SW 1271 (cell line): ENCODE measurements around the gene THSD4.
"Not testable (repeated sequence)": the region's sequence is repeated elsewhere in the genome, so short reads cannot be mapped to it uniquely, and the experiment has no call there.

Source experiments
- DNase-seq, 2 experiments: peaks; one replicate each; lab custom pipeline; 2025; lab: John Stamatoyannopoulos, UW

Gene THSD4

GRCh38 chr15:71294251-71294910, 179.1 kb downstream of the THSD4 start:
- peak in 1 of 2 experiments; percentile 94 for DNase-seq

- peak; percentile 99 to 100 for DNase-seq
These were observed 179.8 kb downstream of the THSD4 start for GRCh38 chr15:71294911-71295602.

- peak; percentile 49 to 92 for DNase-seq
These were observed 180.5 kb downstream of the THSD4 start for GRCh38 chr15:71295603-71296314.

GRCh38 chr15:71296315-71296679, 181.0 kb downstream of the THSD4 start:
- DNase-seq, result no peak

- no peak for DNase-seq
These were observed 186.8 kb downstream of the THSD4 start for GRCh38 chr15:71301958-71302621.

GRCh38 chr15:71302861-71303410, 187.7 kb downstream of the THSD4 start:
- no peak for DNase-seq

- DNase-seq, result no peak
These were observed 188.7 kb downstream of the THSD4 start for GRCh38 chr15:71303977-71304376.

- no peak for DNase-seq
These were observed 189.4 kb downstream of the THSD4 start for GRCh38 chr15:71304681-71305080.

GRCh38 chr15:71306538-71306937, 191.3 kb downstream of the THSD4 start:
- no peak for DNase-seq

- no peak for DNase-seq
These were observed 197.0 kb downstream of the THSD4 start for GRCh38 chr15:71312194-71312708.

- DNase-seq, result no peak
These were observed 197.6 kb downstream of the THSD4 start for GRCh38 chr15:71312731-71313460.

- no peak for DNase-seq
These were observed 198.5 kb downstream of the THSD4 start for GRCh38 chr15:71313806-71314205.

GRCh38 chr15:71314956-71315537, 199.8 kb downstream of the THSD4 start:
- DNase-seq, result no peak

GRCh38 chr15:71316911-71317310, 201.6 kb downstream of the THSD4 start:
- DNase-seq, result no peak

GRCh38 chr15:71319424-71319823, 204.2 kb downstream of the THSD4 start:
- DNase-seq, result not testable (repeated sequence)

GRCh38 chr15:71319935-71320334, 204.7 kb downstream of the THSD4 start:
- DNase-seq, result no peak

- no peak for DNase-seq
These were observed 207.8 kb downstream of the THSD4 start for GRCh38 chr15:71323082-71323481.

- no peak for DNase-seq
These were observed 208.3 kb downstream of the THSD4 start for GRCh38 chr15:71323584-71323983.

- peak in 1 of 2 experiments; percentile 35 for DNase-seq
These were observed 210.2 kb downstream of the THSD4 start for GRCh38 chr15:71325481-71325880.

GRCh38 chr15:71328453-71328852, 213.2 kb downstream of the THSD4 start:
- DNase-seq, result no peak

- no peak for DNase-seq
These were observed 213.8 kb downstream of the THSD4 start for GRCh38 chr15:71329041-71329440.
